ENCODE data around the gene IRF2BP1.

GRCh38 chr19:45913874-45914830, 28.2 kb upstream of the IRF2BP1 start, which contains the start of gene NANOS2:
- no peak for TF ChIP-seq POLR2A (IDR thresholded peaks at IDR 0.05)
- TF ChIP-seq CTCF (IDR thresholded peaks at IDR 0.05 in 8 of 11, conservative IDR thresholded peaks at IDR 0.05 in 3 of 11): no peak
- TF ChIP-seq POLR2AphosphoS5 (IDR thresholded peaks at IDR 0.05): no peak

Data from spleen (tissue), 7 donors.